IMR-90 (cell line): Measurements from ENCODE around the gene HNRNPUL1.

Experiments
- CTCF ChIP-seq: conservative IDR thresholded peaks from 2 replicates; pipeline ENCODE4 v1.5.1; 2012; ENCODE audit warnings: mild to moderate bottlenecking, low read depth, low read length, improper control_type of control experiment
- MAFK ChIP-seq: IDR thresholded peaks from 2 replicates; pipeline ENCODE4 v1.6.1; 2012; ENCODE audit warnings: low read depth, low read length, improper control_type of control experiment
- POLR2A ChIP-seq: IDR thresholded peaks from 2 replicates; pipeline ENCODE4 v1.6.1; 2012; ENCODE audit warnings: mild to moderate bottlenecking, low read depth, low read length
- RAD21 ChIP-seq: IDR thresholded peaks from 2 replicates; pipeline ENCODE4 v1.6.1; 2012; ENCODE audit warnings: low read length, improper control_type of control experiment
- SMC3 ChIP-seq: fragments of 150-350 bp; IDR thresholded peaks from 2 replicates; pipeline ENCODE4 v1.6.1; 2016; ENCODE audit warnings: low read depth, mild to moderate bottlenecking, antibody characterized with exemption, low read length, moderate library complexity

GRCh38 chr19:41245843-41246242 is 18.3 kb upstream of the HNRNPUL1 start:
- TF ChIP-seq RAD21 (no peak), CTCF (no peak), POLR2A (no peak), SMC3 (no peak), MAFK (no peak)
